Chondrocyte (in vitro differentiated cells): ENCODE measurements around the gene LRRC3. TPM values are rescaled to one million over a fixed set of nuclear protein-coding genes. Genes with fewer than 3 reads are reported as not detected.

Experiments used
- DNase-seq: peaks from one replicate; pipeline ENCODE4 v3.0.0; 2021; ENCODE audit warnings: mixed read lengths, low spot score
- H3K27ac Mint-ChIP-seq: one replicate; pipeline ENCODE4 v1.8.0; 2021; ENCODE audit warnings: mild to moderate bottlenecking, moderate library complexity, mixed read lengths; ENCODE audit not compliant: unreplicated experiment
- H3K27me3 Mint-ChIP-seq: 2 replicates; pipeline ENCODE4 v1.8.0; 2021; ENCODE audit warnings: low read depth, mixed read lengths
- H3K36me3 Mint-ChIP-seq: 2 replicates; pipeline ENCODE4 v1.8.0; 2021; ENCODE audit warnings: low read depth, mixed read lengths
- H3K4me1 Mint-ChIP-seq: 2 replicates; pipeline ENCODE4 v1.8.0; 2021; ENCODE audit warnings: low read depth, mild to moderate bottlenecking, mixed read lengths
- H3K4me3 Mint-ChIP-seq: one replicate; pipeline ENCODE4 v1.8.0; 2021; ENCODE audit warnings: mild to moderate bottlenecking, moderate library complexity, mixed read lengths; ENCODE audit not compliant: unreplicated experiment
- H3K9me3 Mint-ChIP-seq: 2 replicates; pipeline ENCODE4 v1.8.0; 2021; ENCODE audit warnings: low read depth, mixed read lengths
- total RNA-seq: library from RNA; stranded (reverse); gene quantifications from 3 replicates; pipeline ENCODE4 v1.2.1, GENCODE V29; 2021
- TF ChIP-seq, protein P1 (sequence below): fragments of 200-600 bp; sonication (generic); IDR thresholded peaks from 2 replicates; pipeline ENCODE4 v1.5.0; 2021; ENCODE audit warnings: antibody characterized with exemption, mild to moderate bottlenecking, moderate library complexity

The LRRC3 gene
- total RNA-seq, 1 donor from 2014 or later, result 8.0 TPM

DNA sequence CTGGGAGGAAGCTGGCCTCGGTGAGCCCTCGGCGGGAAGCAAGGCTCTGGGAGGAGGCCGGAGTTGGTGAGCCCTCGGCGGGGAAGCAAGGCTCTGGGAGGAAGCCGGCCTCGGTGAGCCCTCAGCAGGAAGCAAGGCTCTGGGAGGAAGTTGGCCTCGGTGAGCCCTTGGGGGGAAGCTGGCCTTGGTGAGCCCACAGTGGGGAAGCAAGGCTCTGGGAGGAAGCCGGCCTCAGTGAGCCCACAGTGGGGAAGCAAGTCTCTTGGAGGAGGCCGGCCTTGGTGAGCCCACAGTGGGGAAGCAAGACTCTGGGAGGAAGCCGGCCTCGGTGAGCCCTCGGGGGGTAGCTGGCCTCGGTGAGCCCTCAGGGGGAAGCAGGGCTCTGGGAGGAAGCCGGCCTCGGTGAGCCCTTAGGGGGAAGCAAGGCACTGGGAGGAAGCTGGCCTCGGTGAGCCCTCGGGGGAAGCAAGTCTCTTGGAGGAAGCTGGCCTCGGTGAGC is 48.6 kb downstream of the LRRC3 start:
- peaks cover 3% of the 10 kb centered on the region for H3K27me3 Mint-ChIP-seq
- H3K36me3 Mint-ChIP-seq, result no peaks in the 10 kb centered on the region
- H3K27ac Mint-ChIP-seq, result no peak overlapping the region
- H3K9me3 Mint-ChIP-seq, result no peaks in the 10 kb centered on the region
- H3K4me1 Mint-ChIP-seq, result peaks cover 7% of the 10 kb centered on the region
- no peak overlapping the region for H3K4me3 Mint-ChIP-seq
- DNase-seq, result no peak
- TF ChIP-seq, protein P1, sequence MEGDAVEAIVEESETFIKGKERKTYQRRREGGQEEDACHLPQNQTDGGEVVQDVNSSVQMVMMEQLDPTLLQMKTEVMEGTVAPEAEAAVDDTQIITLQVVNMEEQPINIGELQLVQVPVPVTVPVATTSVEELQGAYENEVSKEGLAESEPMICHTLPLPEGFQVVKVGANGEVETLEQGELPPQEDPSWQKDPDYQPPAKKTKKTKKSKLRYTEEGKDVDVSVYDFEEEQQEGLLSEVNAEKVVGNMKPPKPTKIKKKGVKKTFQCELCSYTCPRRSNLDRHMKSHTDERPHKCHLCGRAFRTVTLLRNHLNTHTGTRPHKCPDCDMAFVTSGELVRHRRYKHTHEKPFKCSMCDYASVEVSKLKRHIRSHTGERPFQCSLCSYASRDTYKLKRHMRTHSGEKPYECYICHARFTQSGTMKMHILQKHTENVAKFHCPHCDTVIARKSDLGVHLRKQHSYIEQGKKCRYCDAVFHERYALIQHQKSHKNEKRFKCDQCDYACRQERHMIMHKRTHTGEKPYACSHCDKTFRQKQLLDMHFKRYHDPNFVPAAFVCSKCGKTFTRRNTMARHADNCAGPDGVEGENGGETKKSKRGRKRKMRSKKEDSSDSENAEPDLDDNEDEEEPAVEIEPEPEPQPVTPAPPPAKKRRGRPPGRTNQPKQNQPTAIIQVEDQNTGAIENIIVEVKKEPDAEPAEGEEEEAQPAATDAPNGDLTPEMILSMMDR, result no peak

DNA sequence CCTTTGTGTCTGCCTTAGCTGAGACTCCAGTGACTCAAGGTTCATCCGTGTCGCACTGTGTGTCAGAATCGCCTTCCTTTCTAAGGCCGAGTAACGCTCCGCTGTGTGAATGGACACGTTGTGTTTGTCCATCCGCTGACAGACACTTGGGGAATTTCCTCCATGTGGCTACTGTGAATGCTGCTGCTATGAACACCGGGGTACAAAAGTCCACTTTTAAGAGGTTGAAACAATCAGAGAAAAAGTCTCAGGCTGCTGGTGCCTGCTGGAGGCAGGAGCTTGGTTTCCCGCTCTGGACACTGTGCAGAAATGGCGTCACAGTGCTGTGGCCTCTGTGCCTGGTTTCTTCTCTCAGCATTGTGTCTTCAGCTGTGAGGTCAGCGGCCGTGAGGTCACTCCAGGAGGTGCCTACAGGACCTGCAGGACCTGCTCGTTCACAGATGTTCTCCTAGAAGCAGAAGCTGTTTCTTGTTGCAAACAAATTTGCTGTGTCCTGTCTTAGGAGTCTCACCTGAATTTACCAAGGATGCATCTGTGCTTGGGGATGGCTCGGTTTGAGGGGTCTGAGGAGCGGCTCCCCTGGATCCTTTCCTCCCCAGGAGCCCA is 50.5 kb downstream of the LRRC3 start:
- Mint-ChIP-seq H3K27ac (no peak overlapping the region), H3K27me3 (peaks cover 3% of the 10 kb centered on the region), H3K9me3 (no peaks in the 10 kb centered on the region), H3K36me3 (no peaks in the 10 kb centered on the region), H3K4me1 (peaks cover 7% of the 10 kb centered on the region), H3K4me3 (no peak overlapping the region)
- TF ChIP-seq, protein P1, result no peak
- DNase-seq, result peak; percentile 51

DNA sequence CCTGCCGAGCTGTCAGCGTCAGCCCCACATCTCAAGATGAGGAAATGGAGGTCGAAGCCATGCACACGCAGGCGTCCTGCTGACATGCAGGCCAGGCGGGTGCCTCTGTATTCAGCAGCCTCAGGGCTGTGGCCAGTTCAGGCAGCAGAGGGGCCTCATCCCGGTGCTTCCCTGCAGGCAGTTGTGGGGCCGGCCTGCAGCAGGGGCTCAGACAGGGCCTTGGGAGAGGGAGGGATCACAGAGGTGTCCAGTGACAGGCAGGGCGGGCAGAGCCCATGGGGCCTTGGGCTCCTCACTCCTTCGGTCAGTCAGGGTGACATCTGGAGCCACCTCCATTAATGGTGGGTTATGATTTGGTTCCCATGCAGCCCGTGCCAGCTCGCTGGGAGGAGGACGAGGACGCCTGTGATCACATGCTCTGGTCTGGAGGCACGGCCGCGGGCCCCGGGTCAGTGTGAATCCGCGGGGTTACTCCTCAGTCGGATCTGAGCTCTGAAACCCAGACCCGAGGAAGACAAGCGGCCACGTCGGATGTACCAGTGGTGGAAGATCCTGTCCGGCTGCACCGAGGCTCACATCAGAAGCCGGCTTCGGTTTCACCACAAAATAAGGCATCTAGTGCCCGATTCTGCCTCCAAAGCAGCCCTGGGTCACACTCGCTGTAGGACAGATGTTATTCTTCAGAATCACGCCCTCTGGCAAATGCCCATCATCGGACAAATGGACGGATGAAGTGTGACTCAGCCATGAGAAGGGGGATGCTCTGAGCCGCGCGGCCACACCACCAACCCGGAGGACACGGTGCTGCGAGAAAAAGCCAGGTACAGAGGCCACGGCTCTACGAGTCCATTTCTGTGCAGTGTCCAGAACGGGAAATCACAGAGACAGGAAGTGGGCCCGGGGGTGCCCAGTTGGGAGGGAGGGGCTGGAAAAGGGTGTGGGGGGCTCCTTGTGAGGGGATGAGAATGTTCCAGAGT is 51.3 kb downstream of the LRRC3 start:
- Mint-ChIP-seq H3K27me3 (peaks cover 3% of the 10 kb centered on the region), H3K27ac (no peak overlapping the region), H3K4me1 (peaks cover 7% of the 10 kb centered on the region), H3K9me3 (no peaks in the 10 kb centered on the region), H3K4me3 (no peak overlapping the region), H3K36me3 (no peaks in the 10 kb centered on the region)
- TF ChIP-seq, protein P1, result no peak
- peak; percentile 88 for DNase-seq

DNA sequence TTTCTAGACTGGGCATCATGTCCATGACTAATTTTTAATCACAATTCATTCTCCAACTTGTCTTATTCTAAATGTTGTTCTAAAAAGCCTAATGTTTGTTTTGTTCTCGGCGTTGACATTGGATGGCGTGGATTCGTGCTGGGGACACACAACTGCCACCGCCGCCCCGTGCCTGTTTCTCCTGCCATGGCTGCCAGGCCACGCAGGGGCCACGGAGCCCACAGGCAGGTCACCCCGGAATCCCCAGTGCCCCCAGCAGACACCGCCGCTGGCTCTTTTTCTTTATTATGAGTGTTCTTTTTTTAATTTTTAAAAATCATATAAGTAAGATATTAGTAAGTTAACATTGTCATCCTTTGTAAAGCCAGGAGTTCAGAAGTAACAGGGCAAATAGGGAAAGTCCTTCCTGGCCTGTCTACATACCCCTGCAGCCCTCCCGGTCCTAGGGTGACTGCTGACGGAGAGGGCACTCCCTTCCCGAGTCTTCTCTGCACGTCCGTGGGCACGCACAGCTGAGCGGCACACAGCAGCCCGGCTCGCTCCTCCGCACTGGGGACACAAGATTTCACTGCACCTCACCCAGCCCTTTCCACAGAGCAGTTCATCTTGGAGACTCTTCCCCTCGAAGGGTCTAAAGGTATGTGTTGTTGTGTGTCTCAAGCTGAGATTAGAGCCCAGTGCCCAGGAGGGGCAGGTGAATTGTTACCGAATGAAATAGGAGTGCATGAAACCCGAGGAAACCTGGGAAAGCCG is 52.5 kb downstream of the LRRC3 start:
- no peak overlapping the region for H3K27ac Mint-ChIP-seq
- peaks cover 7% of the 10 kb centered on the region for H3K4me1 Mint-ChIP-seq
- H3K4me3 Mint-ChIP-seq, result no peak overlapping the region
- peak; percentile 57 for DNase-seq
- H3K27me3 Mint-ChIP-seq, result peaks cover 6% of the 10 kb centered on the region
- H3K36me3 Mint-ChIP-seq, result no peaks in the 10 kb centered on the region
- TF ChIP-seq, protein P1, result no peak
- H3K9me3 Mint-ChIP-seq, result no peaks in the 10 kb centered on the region

DNA sequence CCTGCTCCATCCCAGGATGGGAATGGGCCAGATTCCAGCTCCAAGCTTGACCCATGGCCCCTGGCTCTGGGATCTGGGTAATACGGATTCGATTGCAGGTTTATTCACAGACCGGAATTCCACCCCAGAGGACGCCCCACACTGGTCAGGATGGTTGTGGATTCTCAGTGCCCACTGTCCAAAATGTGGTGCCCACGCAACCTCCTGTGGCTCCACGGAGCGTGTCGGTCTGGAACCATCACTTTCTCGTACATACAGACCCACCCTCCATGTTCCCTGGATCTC is 53.1 kb downstream of the LRRC3 start:
- no peak overlapping the region for H3K27ac Mint-ChIP-seq
- TF ChIP-seq, protein P1, result no peak
- no peak overlapping the region for H3K4me3 Mint-ChIP-seq
- H3K4me1 Mint-ChIP-seq, result peaks cover 7% of the 10 kb centered on the region
- H3K27me3 Mint-ChIP-seq, result peaks cover 6% of the 10 kb centered on the region
- no peaks in the 10 kb centered on the region for H3K36me3 Mint-ChIP-seq
- no peak for DNase-seq
- H3K9me3 Mint-ChIP-seq, result no peaks in the 10 kb centered on the region
